Adrenal gland (tissue), 12 donors: ENCODE measurements around the gene ACBD4. TPM values are rescaled to one million over a fixed set of nuclear protein-coding genes. Genes with fewer than 3 reads are reported as not detected.

ENCODE experiments used
- DNase-seq, 7 donors: peaks; one replicate each; pipeline ENCODE4 v3.0.0-alpha.2; 2019 to 2020
- H3K27ac ChIP-seq, 5 donors: fragments of 200-600 bp; sonication (generic) in 4 of 5; 1 replicate in 3 of 5; 2 replicates in 2 of 5; pipeline versions ENCODE4 v1.5.1 to v1.8.0; 2016 to 2020; ENCODE audit warnings: mild to moderate bottlenecking in 1 of 5
- H3K27me3 ChIP-seq: fragments of 200-600 bp; 2 replicates; pipeline ENCODE4 v1.8.0; 2021
- H3K36me3 ChIP-seq, 2 donors: fragments of 200-600 bp; replicated peaks in 1 of 2; 1 replicate in 1 of 2; 2 replicates in 1 of 2; pipeline versions ENCODE4 v1.5.1 to v1.8.0; 2018 to 2022
- H3K4me1 ChIP-seq, 2 donors: fragments of 200-600 bp; replicated peaks in 1 of 2; 1 replicate in 1 of 2; 2 replicates in 1 of 2; pipeline versions ENCODE4 v1.5.1 to v1.8.0; 2018 to 2021
- H3K4me3 ChIP-seq, 4 donors: fragments of 200-600 bp; sonication (generic) in 3 of 4; one replicate each; pipeline ENCODE4 v1.5.1; 2016 to 2018
- H3K9me3 ChIP-seq, 3 donors: fragments of 200-600 bp; sonication (generic) in 1 of 3; replicated peaks in 1 of 3; 1 replicate in 2 of 3; 2 replicates in 1 of 3; pipeline versions ENCODE4 v1.5.1 to v1.8.0; 2016 to 2021
- POLR2A ChIP-seq, 2 donors: fragments of 450-650 bp; IDR thresholded peaks; one replicate each; pipeline ENCODE4 v1.6.1; 2017; ENCODE audit warnings: antibody characterized with exemption in 2 of 2, mild to moderate bottlenecking in 2 of 2, moderate library complexity in 1 of 2
- WGBS, 4 donors: extraction: QIAGEN DNeasy Blood & Tissue Kit in 2 of 4; methylation state at CpG; one replicate each; pipeline versions ENCODE4 v1.1.5 to v1.1.7; 2013 to 2017; 5-methylcytosine and 5-hydroxymethylcytosine counted together
- intact Hi-C, 2 donors: fragments of 100-400 bp; cut with DNase I; formaldehyde crosslinking; loops; one replicate each; pipeline versions ENCODE4 v1.14.1 to v1.15.0; 2022 to 2023
- polyA plus RNA-seq, 3 donors: library from polyadenylated mRNA; stranded (reverse); fragments of 200-250 nt in 2 of 3; fragments of 350-450 nt in 1 of 3; fragmentation: Illumina TruSeq in 1 of 3; extraction: RNeasy Lipid Tissue Mini Kit (QIAGEN cat#74804) in 1 of 3; gene quantifications; one replicate each; pipeline ENCODE4 v1.2.3, GENCODE V29; 2013 to 2014
- total RNA-seq, 9 donors: library from RNA; depleted of rRNA in 4 of 9; stranded (reverse); fragments of >200 nt in 4 of 9; fragments of 120-200 nt in 1 of 9; fragmentation: NEBNext Ultra II Directional in 1 of 9; extraction: Animal tissue kit (Norgen Biotek cat#: 25700) in 1 of 9; gene quantifications; one replicate each; pipeline versions ENCODE4 v1.1.0 to v1.2.4, GENCODE V29; 2013 to 2023
- TF ChIP-seq, protein P1 (sequence below), 6 experiments: fragments of 450-650 bp in 4 of 6; fragments of 200-600 bp in 2 of 6; sonication (generic) in 1 of 6; IDR thresholded peaks; 1 replicate in 5 of 6; 2 replicates in 1 of 6; pipeline versions ENCODE4 v1.5.1 to v1.8.0; 2016 to 2021; ENCODE audit warnings: antibody characterized with exemption in 6 of 6, mild to moderate bottlenecking in 2 of 6, moderate library complexity in 1 of 6
- donor health status: healthy with polysubstance abuse.
- donor health status: Bipolar disorder and iron deficiency.
- donor health status: DM: yes; HTN: yes; CAD: no.
- donor health status: DM: no; HTN: no; CAD: no.
- donor health status: DM: no; HTN: no; CAD: no.
- donor health status: DM: yes; HTN: yes; CAD: no.

The ACBD4 gene
- total and polyA plus RNA-seq, 12 donors, result 6.6 to 71.3 (median 23.6) TPM

GRCh38 chr17:45107293-45108010, 28.0 kb upstream of the ACBD4 start:
- peaks cover 0 to 61% of the 10 kb centered on the region in 2 donors for H3K36me3 ChIP-seq

GRCh38 chr17:45108051-45108450, 27.4 kb upstream of the ACBD4 start:
- H3K9me3 ChIP-seq, result no peaks in the 10 kb centered on the region
- peak overlapping the region in 1 of 5 donors; percentile 11 for H3K27ac ChIP-seq
- DNase-seq, result no peak
- peaks cover 0 to 60% of the 10 kb centered on the region in 2 donors for H3K36me3 ChIP-seq
- TF ChIP-seq POLR2A (IDR thresholded peaks at IDR 0.05), result no peak
- TF ChIP-seq, protein P1, sequence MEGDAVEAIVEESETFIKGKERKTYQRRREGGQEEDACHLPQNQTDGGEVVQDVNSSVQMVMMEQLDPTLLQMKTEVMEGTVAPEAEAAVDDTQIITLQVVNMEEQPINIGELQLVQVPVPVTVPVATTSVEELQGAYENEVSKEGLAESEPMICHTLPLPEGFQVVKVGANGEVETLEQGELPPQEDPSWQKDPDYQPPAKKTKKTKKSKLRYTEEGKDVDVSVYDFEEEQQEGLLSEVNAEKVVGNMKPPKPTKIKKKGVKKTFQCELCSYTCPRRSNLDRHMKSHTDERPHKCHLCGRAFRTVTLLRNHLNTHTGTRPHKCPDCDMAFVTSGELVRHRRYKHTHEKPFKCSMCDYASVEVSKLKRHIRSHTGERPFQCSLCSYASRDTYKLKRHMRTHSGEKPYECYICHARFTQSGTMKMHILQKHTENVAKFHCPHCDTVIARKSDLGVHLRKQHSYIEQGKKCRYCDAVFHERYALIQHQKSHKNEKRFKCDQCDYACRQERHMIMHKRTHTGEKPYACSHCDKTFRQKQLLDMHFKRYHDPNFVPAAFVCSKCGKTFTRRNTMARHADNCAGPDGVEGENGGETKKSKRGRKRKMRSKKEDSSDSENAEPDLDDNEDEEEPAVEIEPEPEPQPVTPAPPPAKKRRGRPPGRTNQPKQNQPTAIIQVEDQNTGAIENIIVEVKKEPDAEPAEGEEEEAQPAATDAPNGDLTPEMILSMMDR (IDR thresholded peaks at IDR 0.05), result no peak
- no peak overlapping the region for H3K4me3 ChIP-seq
- no peaks in the 10 kb centered on the region for H3K27me3 ChIP-seq
- WGBS, 4 donors, result 53 to 75% (median 67%) methylated on average over 5 to 9 of the region's 9 CpGs
- peaks cover 26% of the 10 kb centered on the region in 2 donors for H3K4me1 ChIP-seq
- intact Hi-C loops, result loop anchor here in 1 of 2 donors (10.0 kb wide), 1 partner anchor 193 kb away; the partner anchor contains the start of gene GFAP

More at GRCh38 chr17:45107293-45108010, 28.0 kb upstream of the ACBD4 start:
- H3K4me1 ChIP-seq, result peaks cover 26 to 30% of the 10 kb centered on the region in 2 donors
- no peaks in the 10 kb centered on the region for H3K27me3 ChIP-seq
- no peak for DNase-seq
- 78 to 93% (median 88%) methylated on average over 8 to 13 of the region's 13 CpGs for WGBS, 4 donors
- no peak overlapping the region for H3K4me3 ChIP-seq
- no peaks in the 10 kb centered on the region for H3K9me3 ChIP-seq
- TF ChIP-seq POLR2A (IDR thresholded peaks at IDR 0.05), result no peak
- TF ChIP-seq, protein P1 (IDR thresholded peaks at IDR 0.05), result no peak
- no peak overlapping the region for H3K27ac ChIP-seq
- intact Hi-C loops, result loop anchor here in 1 of 2 donors (10.0 kb wide), 1 partner anchor 193 kb away; the partner anchor contains the start of gene GFAP

DNA sequence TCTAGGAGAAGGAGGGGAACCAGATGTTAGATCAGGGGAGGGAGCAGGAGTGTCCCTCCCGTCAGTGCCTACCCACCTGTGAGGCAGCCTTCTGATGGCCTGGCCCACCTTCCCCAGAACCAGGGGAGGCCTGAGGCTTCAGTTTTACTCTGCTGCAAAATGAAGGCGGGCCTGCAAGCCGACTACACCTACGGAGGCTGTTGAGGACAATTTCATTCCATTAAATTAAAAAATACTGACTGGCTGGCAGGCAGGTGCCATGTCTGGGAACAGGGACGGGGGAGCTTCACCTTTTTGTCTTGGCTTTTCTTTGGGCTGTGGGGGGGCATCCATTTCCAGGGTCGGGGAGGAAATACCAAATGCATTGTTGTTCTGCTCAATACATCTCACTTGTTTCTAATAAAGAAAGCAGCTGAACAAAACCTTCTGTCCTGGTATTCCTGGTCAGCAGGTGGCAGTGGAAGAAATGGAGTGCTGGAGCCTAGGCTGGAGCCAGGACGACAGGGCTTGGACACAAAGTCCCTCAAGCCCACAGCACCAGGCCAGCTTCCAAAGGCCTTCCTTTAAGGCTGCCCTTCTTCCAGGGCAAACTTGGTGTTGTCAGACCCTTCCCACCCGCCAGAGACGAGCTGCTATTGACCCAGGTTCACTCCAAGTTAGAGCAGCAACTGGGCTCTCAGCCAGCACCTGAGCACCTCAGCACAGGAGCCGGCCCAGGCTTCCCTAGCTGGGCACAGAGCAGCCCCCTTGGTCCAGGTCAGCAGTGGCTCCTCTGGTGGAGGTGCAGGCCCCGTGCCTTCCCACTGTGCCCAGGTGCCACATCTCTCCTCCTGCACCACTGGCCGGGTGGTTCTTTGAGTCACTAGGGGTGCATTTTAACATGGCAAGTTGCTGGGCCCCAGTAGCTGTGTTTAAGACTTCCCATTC, 26.6 kb upstream of the ACBD4 start:
- Histone ChIP-seq H3K27me3 (no peaks in the 10 kb centered on the region), H3K9me3 (no peaks in the 10 kb centered on the region), H3K27ac (peak overlapping the region in 2 of 5 donors; percentile 11 to 79), H3K4me3 (no peak overlapping the region), H3K36me3 (peaks cover 0 to 55% of the 10 kb centered on the region in 2 donors), H3K4me1 (peaks cover 26% of the 10 kb centered on the region in 2 donors)
- WGBS, 4 donors, result 71 to 88% (median 75%) methylated on average over 6 to 12 of the region's 12 CpGs
- DNase-seq, result peak in 1 of 7 donors; percentile 49
- intact Hi-C loops, result loop anchor here in 1 of 2 donors (10.0 kb wide), 1 partner anchor 194 kb away; the partner anchor contains the start of gene GFAP
- TF ChIP-seq, protein P1 (IDR thresholded peaks at IDR 0.05), result no peak
- no peak for TF ChIP-seq POLR2A (IDR thresholded peaks at IDR 0.05)
